A549 (cell line): ENCODE measurements around the gene MARS1. TPM values are rescaled to one million over a fixed set of nuclear protein-coding genes. Genes with fewer than 3 reads are reported as not detected.

Source experiments
- ATAC-seq, 2 experiments: fragments of 200-7000 bp in 1 of 2; fragments of >200 bp in 1 of 2; cut with Nextera tagmentation in 1 of 2; cut with Tn5 transposase in 1 of 2; 3 replicates each; pipeline versions ENCODE4 v1.8.0 to v1.9.1; 2018 to 2020; ENCODE audit warnings: mild to moderate bottlenecking in 1 of 2, moderate library complexity in 1 of 2
- CTCF ChIA-PET: fragments of 300-600 bp; sonication (Branson Sonifier 250); formaldehyde crosslinking; extraction: SDS; loops from one replicate; lab custom pipeline; 2021; ENCODE audit warnings: antibody characterized with exemption, inconsistent platforms; lab: Yijun Ruan, JAX
- POLR2A ChIA-PET: fragments of 350-600 bp; formaldehyde crosslinking; extraction: SDS; loops from one replicate; lab custom pipeline; 2021; ENCODE audit warnings: antibody characterized with exemption, inconsistent platforms; lab: Yijun Ruan, JAX
- DNase-seq, 2 experiments: peaks; one replicate each; pipeline versions ENCODE4 v3.0.0 to v3.0.0-alpha.2; 2011 to 2016; ENCODE audit warnings: low read depth in 1 of 2, low spot score in 1 of 2
- FAIRE-seq: peaks from 2 replicates; lab custom pipeline; 2011; peaks lifted over from hg19 to GRCh38; lab: Jason Lieb, UNC
- H3K27ac ChIP-seq, 2 experiments: fragments of >200 bp; sonication (Bioruptor Twin); formaldehyde crosslinking; 3 replicates each; pipeline ENCODE4 v1.5.1; 2016 to 2017
- H3K4me1 ChIP-seq: fragments of >200 bp; sonication (Bioruptor Twin); formaldehyde crosslinking; 3 replicates; pipeline ENCODE4 v1.6.1; 2016
- H3K4me2 ChIP-seq: fragments of >200 bp; sonication (Bioruptor Twin); formaldehyde crosslinking; 3 replicates; pipeline ENCODE4 v1.6.1; 2016
- H3K4me3 ChIP-seq: fragments of >200 bp; sonication (Bioruptor Twin); formaldehyde crosslinking; 3 replicates; pipeline ENCODE4 v1.5.1; 2016
- H3K9me3 ChIP-seq: fragments of >200 bp; sonication (Bioruptor Twin); formaldehyde crosslinking; 3 replicates; pipeline ENCODE4 v1.6.1; 2016
- CHD2 ChIP-seq: fragments of 150-350 bp; IDR thresholded peaks from 2 replicates; pipeline ENCODE4 v1.6.1; 2014; ENCODE audit warnings: low read length; ENCODE audit not compliant: partially characterized antibody
- CHD4 ChIP-seq: fragments of 200-600 bp; sonication (generic); IDR thresholded peaks from 2 replicates; pipeline ENCODE4 v1.6.1; 2016; ENCODE audit warnings: antibody characterized with exemption, mild to moderate bottlenecking, borderline replicate concordance
- E2F6 ChIP-seq: IDR thresholded peaks from 2 replicates; pipeline ENCODE4 v1.6.1; 2012; ENCODE audit warnings: low read depth, borderline replicate concordance
- EHMT2 ChIP-seq: fragments of 200-600 bp; sonication (generic); IDR thresholded peaks from 2 replicates; pipeline ENCODE4 v1.6.1; 2016; ENCODE audit warnings: antibody characterized with exemption, low read depth, mild to moderate bottlenecking, moderate library complexity
- EP300 ChIP-seq, 2 experiments: fragments of >200 bp; sonication (Bioruptor Twin); formaldehyde crosslinking; IDR thresholded peaks; 2 replicates in 1 of 2; 3 replicates in 1 of 2; pipeline ENCODE4 v1.6.1; 2016 to 2017
- ESRRA ChIP-seq: fragments of 150-350 bp; IDR thresholded peaks from 2 replicates; pipeline ENCODE4 v1.6.1; 2014; ENCODE audit warnings: mild to moderate bottlenecking, low read length, borderline replicate concordance
- GATA3 ChIP-seq: IDR thresholded peaks from 2 replicates; pipeline ENCODE4 v1.6.1; 2012; ENCODE audit warnings: borderline replicate concordance
- HDAC2 ChIP-seq: fragments of 200-600 bp; sonication (generic); IDR thresholded peaks from 2 replicates; pipeline ENCODE4 v1.6.1; 2016
- HMGXB4 ChIP-seq: fragments of 250-450 bp; sonication (Bioruptor Pico); IDR thresholded peaks from 2 replicates; pipeline ENCODE4 v1.5.0; 2021; ENCODE audit warnings: mild to moderate bottlenecking, moderate library complexity, borderline replicate concordance
- JUN ChIP-seq, 2 experiments: fragments of >200 bp; sonication (Bioruptor Twin); formaldehyde crosslinking; IDR thresholded peaks; 2 replicates in 1 of 2; 3 replicates in 1 of 2; pipeline ENCODE4 v1.6.1; 2016 to 2017
- JUNB ChIP-seq: fragments of >200 bp; sonication (Bioruptor Twin); formaldehyde crosslinking; IDR thresholded peaks from 2 replicates; pipeline ENCODE4 v1.6.1; 2016
- KDM1A ChIP-seq: fragments of 200-600 bp; sonication (generic); IDR thresholded peaks from 2 replicates; pipeline ENCODE4 v1.6.1; 2016; ENCODE audit warnings: low read depth, mild to moderate bottlenecking
- MAFK ChIP-seq: fragments of 450-650 bp; IDR thresholded peaks from 2 replicates; pipeline ENCODE4 v1.6.1; 2014; ENCODE audit not compliant: partially characterized antibody
- MAZ ChIP-seq: fragments of 150-350 bp; IDR thresholded peaks from 2 replicates; pipeline ENCODE4 v1.6.1; 2014; ENCODE audit warnings: antibody characterized with exemption, low read depth, low read length, borderline replicate concordance
- MYC ChIP-seq: IDR thresholded peaks from 2 replicates; pipeline ENCODE4 v1.6.1; 2012; ENCODE audit warnings: mild to moderate bottlenecking, inconsistent platforms, low read length, improper control_type of control experiment, borderline replicate concordance
- NR3C1 ChIP-seq: fragments of >200 bp; sonication (Bioruptor Twin); formaldehyde crosslinking; IDR thresholded peaks from 3 replicates; pipeline ENCODE4 v1.6.1; 2017
- POLR2A ChIP-seq: IDR thresholded peaks from 2 replicates; pipeline ENCODE4 v1.6.1; 2012; ENCODE audit warnings: mild to moderate bottlenecking, low read length
- RAD21 ChIP-seq, 2 experiments: fragments of >200 bp in 1 of 2; sonication (Bioruptor Twin) in 1 of 2; formaldehyde crosslinking in 1 of 2; IDR thresholded peaks in 1 of 2; conservative IDR thresholded peaks in 1 of 2; 2 replicates in 1 of 2; 3 replicates in 1 of 2; pipeline ENCODE4 v1.6.1; 2012 to 2018; ENCODE audit warnings: inconsistent platforms in 1 of 2
- TFCP2L1 ChIP-seq: fragments of 250-450 bp; sonication (Bioruptor Pico); IDR thresholded peaks from 2 replicates; pipeline ENCODE4 v1.5.0; 2021; ENCODE audit warnings: mild to moderate bottlenecking
- TP53 ChIP-seq: fragments of 250-450 bp; sonication (Bioruptor Pico); IDR thresholded peaks from 2 replicates; pipeline ENCODE4 v1.5.0; 2021; ENCODE audit warnings: mild to moderate bottlenecking, moderate library complexity
- ZFP36 ChIP-seq: fragments of 450-650 bp; IDR thresholded peaks from 2 replicates; pipeline ENCODE4 v1.6.1; 2014; ENCODE audit warnings: borderline replicate concordance; ENCODE audit not compliant: partially characterized antibody
- ZSCAN20 ChIP-seq: fragments of 250-450 bp; sonication (Bioruptor Pico); IDR thresholded peaks from 2 replicates; pipeline ENCODE4 v1.8.0; 2022; ENCODE audit warnings: mild to moderate bottlenecking, moderate library complexity
- WGBS: methylation state at CpG from one replicate; pipeline ENCODE4 v1.1.6; 2017; ENCODE audit errors: missing lambda C conversion rate; 5-methylcytosine and 5-hydroxymethylcytosine counted together
- polyA plus RNA-seq, 4 experiments: library from polyadenylated mRNA; depleted of rRNA in 3 of 4; stranded (reverse); fragments of >200 nt; fragmentation: RNase III in 1 of 4; extraction: RNeasy Plus Mini Kit Qiagen cat#74134 plus additional on column Dnase treatment in 1 of 4; gene quantifications; 2 replicates in 3 of 4; 3 replicates in 1 of 4; pipeline ENCODE4 v1.2.3, GENCODE V29; 2011 to 2017
- TF ChIP-seq, protein P1 (sequence below): fragments of 200-600 bp; sonication (generic); IDR thresholded peaks from 2 replicates; pipeline ENCODE4 v1.6.1; 2016; ENCODE audit warnings: antibody characterized with exemption, mild to moderate bottlenecking, moderate library complexity
- TF ChIP-seq, protein P2 (sequence below): IDR thresholded peaks from 2 replicates; pipeline ENCODE4 v1.6.1; 2012

The MARS1 gene
- polyA plus RNA-seq, 2 of the 4 experiments (the other 2 are of a cell fraction): 227 to 372 TPM

DNA sequence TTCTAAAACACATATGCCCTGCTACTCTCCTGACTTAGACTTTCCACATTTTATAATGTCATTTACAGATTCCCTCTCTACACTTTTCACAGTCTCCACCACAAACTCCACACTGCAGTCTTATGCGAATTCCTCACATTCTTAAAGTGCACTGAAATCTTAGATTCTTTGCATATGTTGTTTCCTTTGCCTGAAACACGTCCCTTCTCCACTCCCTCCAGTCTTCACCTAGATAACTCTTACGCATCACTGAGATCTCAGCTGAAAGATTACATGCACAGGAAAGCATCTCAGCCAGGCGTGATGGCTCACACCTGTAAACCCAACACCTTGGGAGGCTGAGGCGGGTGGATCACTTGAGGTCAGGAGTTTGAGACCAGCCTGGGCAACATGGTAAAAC is 4.4 kb upstream of the MARS1 start (continued):
- TF ChIP-seq GATA3 (no peak), ESRRA (no peak), ZSCAN20 (CRISPR knock-in tag) (no peak), JUN (IDR thresholded peaks at IDR 0.05) (no peak), TFCP2L1 (no peak), MAFK (no peak)
- TF ChIP-seq, all 56 proteins: peak for 0

- POLR2A ChIA-PET: no interaction called here
- H3K4me3 ChIP-seq: no peak overlapping the region
- DNase-seq (no peak), ATAC-seq (no peak), FAIRE-seq (no peak)
- no peak overlapping the region for H3K27ac ChIP-seq
- no peaks in the 10 kb centered on the region for H3K9me3 ChIP-seq
- TF ChIP-seq GATA3 (no peak), KDM1A (no peak), HMGXB4 (CRISPR knock-in tag) (no peak), EP300 (IDR thresholded peaks at IDR 0.05) (no peak), RAD21 (conservative IDR thresholded peaks at IDR 0.05 in 1 of 2, IDR thresholded peaks at IDR 0.05 in 1 of 2) (no peak), MAZ (no peak)
- CTCF ChIA-PET: interaction anchor here (0.8 to 19.9 kb wide), 6 partner anchors 9 to 253 kb away, joined by 3 to 240 read pairs (median 6); partner anchors contain the start of genes AGAP2 and GLI1
- H3K4me1 ChIP-seq: peaks cover 12% of the 10 kb centered on the region
- no peak overlapping the region for H3K4me2 ChIP-seq
Observed at GRCh38 chr12:57485695-57486094, 2.2 kb upstream of the MARS1 start.

- peak overlapping the region; percentile 82 for H3K4me2 ChIP-seq
- FAIRE-seq (no peak), ATAC-seq (no peak), DNase-seq (no peak)
- no peak for TF ChIP-seq JUNB
- no peak for TF ChIP-seq KDM1A
- 0 out of 2 replicates have a peak, but pooled peaks have one; percentile 39 for TF ChIP-seq CHD4
- no peak for TF ChIP-seq NR3C1
- TF ChIP-seq EHMT2: no peak
- no peak for TF ChIP-seq CHD2
- TF ChIP-seq HDAC2: no peak
- peak overlapping the region; percentile 72 to 99 for H3K27ac ChIP-seq
- peak overlapping the region; percentile 30; the same call in 2 of the 3 replicates for H3K4me3 ChIP-seq
- ChIA-PET CTCF (interaction anchor here (1.0 to 19.9 kb wide), 6 partner anchors 10 to 249 kb away, joined by 3 to 240 read pairs (median 6); partner anchors contain the start of gene GLI1), POLR2A (interaction anchor here (0.7 kb wide), 2 partner anchors 22 to 190 kb away, joined by 3 to 6 read pairs; no protein-coding TSS in a partner anchor)
- H3K9me3 ChIP-seq: no peaks in the 10 kb centered on the region
- 79% methylated on average over 27 of the region's 27 CpGs for whole genome bisulfite sequencing
- H3K4me1 ChIP-seq: peaks cover 12% of the 10 kb centered on the region
Observed at GRCh38 chr12:57487055-57487596, 742 bp upstream of the MARS1 start.

- peaks cover 12% of the 10 kb centered on the region for H3K4me1 ChIP-seq
- H3K4me2 ChIP-seq: peak overlapping the region; percentile 95
- DNase-seq (no peak), FAIRE-seq (no peak), ATAC-seq (peak; percentile 20 to 38; a peak in 3 of 6 replicates)
- ChIA-PET CTCF (interaction anchor here (1.0 to 1.8 kb wide), 3 partner anchors 18 to 30 kb away, joined by 3 to 6 read pairs (median 4); no protein-coding TSS in a partner anchor), POLR2A (no interaction called here)
- peak overlapping the region; percentile 94 to 99 for H3K27ac ChIP-seq
- WGBS: 10% methylated on average over 11 of the region's 11 CpGs
- H3K9me3 ChIP-seq: no peaks in the 10 kb centered on the region
- H3K4me3 ChIP-seq: peak overlapping the region; percentile 79
- no peak for TF ChIP-seq TP53 (CRISPR knock-in tag)
- no peak for TF ChIP-seq ZSCAN20 (CRISPR knock-in tag)
- no peak for TF ChIP-seq ZFP36
- no peak for TF ChIP-seq E2F6
- TF ChIP-seq GATA3: no peak
- TF ChIP-seq, protein P1, sequence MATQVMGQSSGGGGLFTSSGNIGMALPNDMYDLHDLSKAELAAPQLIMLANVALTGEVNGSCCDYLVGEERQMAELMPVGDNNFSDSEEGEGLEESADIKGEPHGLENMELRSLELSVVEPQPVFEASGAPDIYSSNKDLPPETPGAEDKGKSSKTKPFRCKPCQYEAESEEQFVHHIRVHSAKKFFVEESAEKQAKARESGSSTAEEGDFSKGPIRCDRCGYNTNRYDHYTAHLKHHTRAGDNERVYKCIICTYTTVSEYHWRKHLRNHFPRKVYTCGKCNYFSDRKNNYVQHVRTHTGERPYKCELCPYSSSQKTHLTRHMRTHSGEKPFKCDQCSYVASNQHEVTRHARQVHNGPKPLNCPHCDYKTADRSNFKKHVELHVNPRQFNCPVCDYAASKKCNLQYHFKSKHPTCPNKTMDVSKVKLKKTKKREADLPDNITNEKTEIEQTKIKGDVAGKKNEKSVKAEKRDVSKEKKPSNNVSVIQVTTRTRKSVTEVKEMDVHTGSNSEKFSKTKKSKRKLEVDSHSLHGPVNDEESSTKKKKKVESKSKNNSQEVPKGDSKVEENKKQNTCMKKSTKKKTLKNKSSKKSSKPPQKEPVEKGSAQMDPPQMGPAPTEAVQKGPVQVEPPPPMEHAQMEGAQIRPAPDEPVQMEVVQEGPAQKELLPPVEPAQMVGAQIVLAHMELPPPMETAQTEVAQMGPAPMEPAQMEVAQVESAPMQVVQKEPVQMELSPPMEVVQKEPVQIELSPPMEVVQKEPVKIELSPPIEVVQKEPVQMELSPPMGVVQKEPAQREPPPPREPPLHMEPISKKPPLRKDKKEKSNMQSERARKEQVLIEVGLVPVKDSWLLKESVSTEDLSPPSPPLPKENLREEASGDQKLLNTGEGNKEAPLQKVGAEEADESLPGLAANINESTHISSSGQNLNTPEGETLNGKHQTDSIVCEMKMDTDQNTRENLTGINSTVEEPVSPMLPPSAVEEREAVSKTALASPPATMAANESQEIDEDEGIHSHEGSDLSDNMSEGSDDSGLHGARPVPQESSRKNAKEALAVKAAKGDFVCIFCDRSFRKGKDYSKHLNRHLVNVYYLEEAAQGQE: no peak
- no peak for TF ChIP-seq POLR2A
- TF ChIP-seq, protein P2, sequence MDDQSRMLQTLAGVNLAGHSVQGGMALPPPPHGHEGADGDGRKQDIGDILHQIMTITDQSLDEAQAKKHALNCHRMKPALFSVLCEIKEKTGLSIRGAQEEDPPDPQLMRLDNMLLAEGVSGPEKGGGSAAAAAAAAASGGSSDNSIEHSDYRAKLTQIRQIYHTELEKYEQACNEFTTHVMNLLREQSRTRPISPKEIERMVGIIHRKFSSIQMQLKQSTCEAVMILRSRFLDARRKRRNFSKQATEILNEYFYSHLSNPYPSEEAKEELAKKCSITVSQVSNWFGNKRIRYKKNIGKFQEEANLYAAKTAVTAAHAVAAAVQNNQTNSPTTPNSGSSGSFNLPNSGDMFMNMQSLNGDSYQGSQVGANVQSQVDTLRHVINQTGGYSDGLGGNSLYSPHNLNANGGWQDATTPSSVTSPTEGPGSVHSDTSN: no peak
- TF ChIP-seq MYC: no peak
Observed at GRCh38 chr12:57488402-57489156, 711 bp downstream of the MARS1 start.
